ENCODE results near the gene SPECC1. TPM values are rescaled to one million over a fixed set of nuclear protein-coding genes. Genes with fewer than 3 reads are reported as not detected.
"Not testable (repeated sequence)": the region's sequence is repeated elsewhere in the genome, so short reads cannot be mapped to it uniquely, and the experiment has no call there.

SPECC1 gene
- total RNA-seq, 1 experiment from 2014 or later, result 46.4 TPM

DNA sequence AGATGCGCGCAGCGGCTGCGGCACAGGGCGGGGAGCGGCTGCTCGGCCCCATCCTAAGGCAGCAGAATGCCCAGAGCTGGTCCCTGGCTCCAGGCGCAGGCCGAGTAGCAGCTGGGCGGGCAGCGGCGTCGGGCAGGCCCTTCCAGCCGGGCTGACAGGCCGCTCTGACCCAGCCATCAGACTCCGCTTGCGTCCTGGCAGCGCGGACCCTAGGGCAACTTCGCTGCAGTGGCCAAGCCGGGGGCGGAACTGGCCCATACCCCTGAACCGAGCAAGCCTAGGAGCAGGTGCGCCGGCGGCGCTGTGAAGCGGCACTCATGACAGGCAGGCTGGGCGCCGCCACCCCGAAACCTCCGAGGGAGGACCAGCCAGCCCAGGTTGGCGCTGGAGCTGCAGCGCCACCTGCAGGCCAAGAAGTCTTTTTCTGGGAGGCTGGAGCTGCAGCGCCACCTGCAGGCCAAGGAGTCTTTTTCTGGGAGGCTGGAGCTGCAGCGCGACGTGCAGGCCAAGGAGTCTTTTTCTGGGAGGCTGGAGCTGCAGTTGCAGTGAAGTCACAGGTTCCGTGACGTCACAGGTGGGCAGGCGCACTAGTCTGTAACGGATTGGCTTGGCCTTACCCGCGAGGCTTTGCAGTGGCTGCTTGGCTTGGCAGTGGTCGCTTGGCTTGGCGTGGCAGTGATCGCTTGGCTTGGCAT is 311.5 kb downstream of the SPECC1 start:
- DNase-seq (peak; percentile 72), ATAC-seq (peak; percentile 82)
- H3K9ac ChIP-seq (ENCODE audit: low read length); H3K9me2 ChIP-seq (replicated peaks; ENCODE audit: low read length); H3K4me1 ChIP-seq (ENCODE audit: insufficient read depth, low read length); H3K9me3 ChIP-seq (ENCODE audit: low read length); BruUV-seq (replicated peaks); H3K27me3 ChIP-seq (ENCODE audit: low read length); H3K27ac ChIP-seq (ENCODE audit: low read length); H3F3A ChIP-seq (ENCODE audit: low read length, unreplicated experiment); H4K20me1 ChIP-seq (ENCODE audit: low read length); H3K36me3 ChIP-seq (ENCODE audit: low read depth, low read length); POLR2A ChIA-PET (ENCODE audit: unreplicated experiment); H3K79me2 ChIP-seq (ENCODE audit: low read length): not testable (repeated sequence)
- peak overlapping the region; percentile 66 for H3K4me2 ChIP-seq (ENCODE audit: low read length)
- peak overlapping the region; percentile 48; the same call in 1 of the 2 replicates for H2AFZ ChIP-seq (ENCODE audit: low read length)
- peak overlapping the region; percentile 50; the same call in 1 of the 2 replicates for H3K4me3 ChIP-seq (ENCODE audit: low read length)
- intact Hi-C loops (cut with micrococcal nuclease), result loop anchor here (2.0 kb wide), 1 partner anchor 94 kb away; no protein-coding TSS in a partner anchor
- CTCF ChIA-PET, result interaction anchor here (0.6 to 0.9 kb wide), 3 partner anchors 82 to 179 kb away, joined by 3 read pairs; no protein-coding TSS in a partner anchor
- TF ChIP-seq, protein P1, sequence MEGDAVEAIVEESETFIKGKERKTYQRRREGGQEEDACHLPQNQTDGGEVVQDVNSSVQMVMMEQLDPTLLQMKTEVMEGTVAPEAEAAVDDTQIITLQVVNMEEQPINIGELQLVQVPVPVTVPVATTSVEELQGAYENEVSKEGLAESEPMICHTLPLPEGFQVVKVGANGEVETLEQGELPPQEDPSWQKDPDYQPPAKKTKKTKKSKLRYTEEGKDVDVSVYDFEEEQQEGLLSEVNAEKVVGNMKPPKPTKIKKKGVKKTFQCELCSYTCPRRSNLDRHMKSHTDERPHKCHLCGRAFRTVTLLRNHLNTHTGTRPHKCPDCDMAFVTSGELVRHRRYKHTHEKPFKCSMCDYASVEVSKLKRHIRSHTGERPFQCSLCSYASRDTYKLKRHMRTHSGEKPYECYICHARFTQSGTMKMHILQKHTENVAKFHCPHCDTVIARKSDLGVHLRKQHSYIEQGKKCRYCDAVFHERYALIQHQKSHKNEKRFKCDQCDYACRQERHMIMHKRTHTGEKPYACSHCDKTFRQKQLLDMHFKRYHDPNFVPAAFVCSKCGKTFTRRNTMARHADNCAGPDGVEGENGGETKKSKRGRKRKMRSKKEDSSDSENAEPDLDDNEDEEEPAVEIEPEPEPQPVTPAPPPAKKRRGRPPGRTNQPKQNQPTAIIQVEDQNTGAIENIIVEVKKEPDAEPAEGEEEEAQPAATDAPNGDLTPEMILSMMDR (conservative IDR thresholded peaks at IDR 0.05; ENCODE audit: low read depth, low read length), result peak; percentile 80

DNA sequence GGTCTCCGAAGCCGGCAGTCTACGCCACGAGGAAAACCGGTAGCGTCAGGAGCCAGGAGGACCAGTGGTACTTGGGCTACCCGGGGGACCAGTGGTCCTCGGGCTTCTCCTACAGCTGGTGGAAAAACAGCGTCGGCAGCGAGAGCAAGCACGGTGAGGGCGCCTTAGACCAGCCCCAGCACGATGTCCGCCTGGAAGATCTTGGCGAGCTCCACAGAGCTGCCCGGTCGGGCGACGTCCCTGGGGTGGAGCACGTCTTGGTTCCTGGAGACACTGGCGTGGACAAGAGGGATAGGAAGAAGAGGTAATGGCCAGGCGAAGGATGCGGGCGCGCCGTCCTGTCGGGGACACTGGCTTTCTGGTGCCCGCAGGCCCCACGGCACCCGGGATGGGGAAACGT is 312.2 kb downstream of the SPECC1 start:
- H3K9ac ChIP-seq (ENCODE audit: low read length); H3F3A ChIP-seq (ENCODE audit: low read length, unreplicated experiment); H2AFZ ChIP-seq (ENCODE audit: low read length); BruUV-seq (replicated peaks); DNase-seq; H3K79me2 ChIP-seq (ENCODE audit: low read length); ATAC-seq; H3K9me2 ChIP-seq (replicated peaks; ENCODE audit: low read length); H3K27ac ChIP-seq (ENCODE audit: low read length); H3K27me3 ChIP-seq (ENCODE audit: low read length); H4K20me1 ChIP-seq (ENCODE audit: low read length); POLR2A ChIA-PET (ENCODE audit: unreplicated experiment); H3K9me3 ChIP-seq (ENCODE audit: low read length); H3K4me2 ChIP-seq (ENCODE audit: low read length); H3K4me1 ChIP-seq (ENCODE audit: insufficient read depth, low read length); H3K36me3 ChIP-seq (ENCODE audit: low read depth, low read length); H3K4me3 ChIP-seq (ENCODE audit: low read length): not testable (repeated sequence)
- intact Hi-C loops (cut with micrococcal nuclease), result loop anchor here (2.0 kb wide), 1 partner anchor 95 kb away; no protein-coding TSS in a partner anchor
- CTCF ChIA-PET, result interaction anchor here (0.6 to 0.9 kb wide), 2 partner anchors 95 to 180 kb away, joined by 3 read pairs; no protein-coding TSS in a partner anchor

DNA sequence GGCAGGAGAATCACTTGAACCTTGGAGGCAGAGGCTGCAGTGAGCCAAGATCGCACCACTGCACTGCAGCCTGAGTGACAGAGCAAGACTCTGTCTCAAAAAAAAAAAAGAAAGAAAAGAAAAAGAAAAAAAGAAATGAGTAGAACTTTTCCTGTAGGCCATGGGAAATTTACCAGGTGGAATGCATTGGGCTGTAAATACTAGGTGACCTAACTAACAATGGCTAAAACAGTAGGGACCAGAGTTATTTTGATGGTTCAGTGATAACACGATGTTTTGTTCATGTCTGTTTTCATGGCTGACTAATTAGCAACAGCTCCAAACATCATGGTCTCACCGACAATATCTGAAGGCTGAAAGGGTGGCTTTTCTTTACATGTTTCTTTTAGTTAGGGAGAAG is 318.6 kb downstream of the SPECC1 start:
- intact Hi-C loops (cut with micrococcal nuclease); POLR2A ChIA-PET (ENCODE audit: unreplicated experiment); CTCF ChIA-PET; H4K20me1 ChIP-seq (ENCODE audit: low read length); H3K9ac ChIP-seq (ENCODE audit: low read length); H3K9me3 ChIP-seq (ENCODE audit: low read length); H3K4me3 ChIP-seq (ENCODE audit: low read length); ATAC-seq; H3F3A ChIP-seq (ENCODE audit: low read length, unreplicated experiment); BruUV-seq (replicated peaks); DNase-seq; H3K36me3 ChIP-seq (ENCODE audit: low read depth, low read length); H3K79me2 ChIP-seq (ENCODE audit: low read length); H3K27me3 ChIP-seq (ENCODE audit: low read length); H2AFZ ChIP-seq (ENCODE audit: low read length); H3K27ac ChIP-seq (ENCODE audit: low read length); H3K9me2 ChIP-seq (replicated peaks; ENCODE audit: low read length); H3K4me1 ChIP-seq (ENCODE audit: insufficient read depth, low read length); H3K4me2 ChIP-seq (ENCODE audit: low read length): not testable (repeated sequence)

DNA sequence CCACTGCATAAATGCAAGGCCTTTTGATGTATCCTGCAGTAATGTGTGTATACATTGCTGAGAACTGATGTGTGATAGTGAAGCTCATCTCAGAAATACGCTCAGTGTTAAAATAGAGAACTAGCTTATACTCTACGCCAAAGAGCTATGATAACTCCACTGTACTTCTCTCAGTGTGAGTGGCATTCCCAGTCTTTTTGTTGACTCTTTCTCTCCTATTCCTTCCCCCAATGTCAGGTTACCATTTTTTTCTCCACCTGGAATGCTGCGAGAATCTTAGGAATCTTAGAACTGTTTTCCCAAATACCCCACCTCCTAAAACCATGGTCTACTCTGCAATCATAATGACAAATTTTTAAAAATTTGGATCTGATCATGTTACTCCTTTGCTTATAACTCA is 342.2 kb downstream of the SPECC1 start:
- H3K79me2 ChIP-seq (ENCODE audit: low read length); intact Hi-C loops (cut with micrococcal nuclease); CTCF ChIA-PET; H3K4me2 ChIP-seq (ENCODE audit: low read length); ATAC-seq; H3K4me1 ChIP-seq (ENCODE audit: insufficient read depth, low read length); POLR2A ChIA-PET (ENCODE audit: unreplicated experiment); H3K36me3 ChIP-seq (ENCODE audit: low read depth, low read length); H2AFZ ChIP-seq (ENCODE audit: low read length); DNase-seq; H3K27me3 ChIP-seq (ENCODE audit: low read length); H4K20me1 ChIP-seq (ENCODE audit: low read length); H3F3A ChIP-seq (ENCODE audit: low read length, unreplicated experiment); H3K9me3 ChIP-seq (ENCODE audit: low read length); BruUV-seq (replicated peaks); H3K27ac ChIP-seq (ENCODE audit: low read length); H3K9me2 ChIP-seq (replicated peaks; ENCODE audit: low read length); H3K9ac ChIP-seq (ENCODE audit: low read length); H3K4me3 ChIP-seq (ENCODE audit: low read length): not testable (repeated sequence)

DNA sequence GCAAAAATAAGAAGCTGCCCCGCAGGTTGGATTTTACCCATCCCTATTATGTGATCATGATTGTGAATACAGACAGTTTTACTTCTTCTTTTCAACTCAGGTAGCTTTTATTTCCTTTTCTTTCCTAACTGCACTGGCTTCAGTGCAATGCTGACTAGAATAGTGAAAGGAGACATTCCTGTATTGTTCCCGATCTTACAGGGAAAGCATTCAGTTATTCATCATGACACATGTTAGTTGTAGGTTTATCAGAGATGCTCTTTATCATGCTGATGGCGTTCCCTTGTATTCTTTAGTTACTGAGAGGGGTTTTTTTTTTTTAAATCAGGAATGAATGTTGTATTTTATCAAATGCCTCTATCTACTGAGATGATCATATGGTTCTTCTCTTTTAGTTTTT is 343.4 kb downstream of the SPECC1 start:
- BruUV-seq (replicated peaks); ATAC-seq; H3K4me3 ChIP-seq (ENCODE audit: low read length); H3K79me2 ChIP-seq (ENCODE audit: low read length); H4K20me1 ChIP-seq (ENCODE audit: low read length); H3K4me2 ChIP-seq (ENCODE audit: low read length); H3F3A ChIP-seq (ENCODE audit: low read length, unreplicated experiment); H3K27me3 ChIP-seq (ENCODE audit: low read length); H3K9ac ChIP-seq (ENCODE audit: low read length); DNase-seq; H3K36me3 ChIP-seq (ENCODE audit: low read depth, low read length); POLR2A ChIA-PET (ENCODE audit: unreplicated experiment); H3K4me1 ChIP-seq (ENCODE audit: insufficient read depth, low read length); CTCF ChIA-PET; H2AFZ ChIP-seq (ENCODE audit: low read length); H3K27ac ChIP-seq (ENCODE audit: low read length); intact Hi-C loops (cut with micrococcal nuclease); H3K9me3 ChIP-seq (ENCODE audit: low read length); H3K9me2 ChIP-seq (replicated peaks; ENCODE audit: low read length): not testable (repeated sequence)

DNA sequence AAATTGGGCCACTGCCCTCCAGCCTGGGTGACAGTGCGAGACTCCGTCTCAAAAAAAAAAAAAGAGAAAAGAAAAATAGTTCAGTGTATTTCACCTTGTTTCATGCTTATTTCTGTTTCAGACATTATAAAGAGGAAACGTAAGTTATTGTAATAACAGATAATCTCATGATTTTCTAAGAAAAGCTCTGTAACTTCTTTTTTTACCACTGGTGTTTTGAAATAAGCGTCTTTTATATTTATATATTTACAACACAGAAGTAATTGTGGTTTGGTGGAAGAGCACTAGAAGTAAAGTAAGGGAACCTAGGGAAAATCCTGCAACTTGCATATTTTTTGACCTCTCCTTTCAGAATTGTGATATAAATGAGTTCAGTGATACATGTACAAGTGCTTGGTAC is 354.7 kb downstream of the SPECC1 start:
- H3K4me2 ChIP-seq (ENCODE audit: low read length); H3K4me3 ChIP-seq (ENCODE audit: low read length); H3K27ac ChIP-seq (ENCODE audit: low read length); H3F3A ChIP-seq (ENCODE audit: low read length, unreplicated experiment); DNase-seq; H3K27me3 ChIP-seq (ENCODE audit: low read length); POLR2A ChIA-PET (ENCODE audit: unreplicated experiment); H4K20me1 ChIP-seq (ENCODE audit: low read length); H3K4me1 ChIP-seq (ENCODE audit: insufficient read depth, low read length); H3K9me3 ChIP-seq (ENCODE audit: low read length); H3K79me2 ChIP-seq (ENCODE audit: low read length); ATAC-seq; H3K9ac ChIP-seq (ENCODE audit: low read length); intact Hi-C loops (cut with micrococcal nuclease); CTCF ChIA-PET; BruUV-seq (replicated peaks); H2AFZ ChIP-seq (ENCODE audit: low read length); H3K36me3 ChIP-seq (ENCODE audit: low read depth, low read length); H3K9me2 ChIP-seq (replicated peaks; ENCODE audit: low read length): not testable (repeated sequence)

All from PC-3 (cell line).